ENCODE measurements around the gene DYNLT1.
"Not testable (repeated sequence)": the region's sequence is repeated elsewhere in the genome, so short reads cannot be mapped to it uniquely, and the experiment has no call there.

DNA sequence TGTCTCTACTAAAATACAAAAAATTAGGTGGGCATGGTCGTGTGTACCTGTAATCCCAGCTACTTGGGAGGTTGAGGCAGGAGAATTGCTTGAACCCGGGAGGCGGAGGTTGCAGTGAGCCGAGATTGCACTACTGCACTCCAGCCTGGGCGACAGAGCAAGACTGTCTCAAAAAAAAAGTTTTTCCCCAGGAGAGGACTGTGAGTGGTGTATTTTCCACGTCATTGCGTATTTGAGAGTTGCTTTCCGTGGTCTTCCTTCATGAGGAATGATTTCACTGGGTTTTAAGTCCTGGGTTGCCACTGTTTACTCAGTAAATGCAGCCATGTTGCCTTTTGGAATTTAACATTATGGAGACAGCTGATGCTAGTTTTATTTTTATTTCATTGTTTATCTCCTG, 27.6 kb upstream of the DYNLT1 start:
- TF ChIP-seq FOXM1 (IDR thresholded peaks at IDR 0.05; ENCODE audit: borderline replicate concordance); FOXK2 (IDR thresholded peaks at IDR 0.05); ZNF384 (IDR thresholded peaks at IDR 0.05); NFRKB (IDR thresholded peaks at IDR 0.05); FOXA1 (IDR thresholded peaks at IDR 0.05); CTBP1 (IDR thresholded peaks at IDR 0.05; ENCODE audit: borderline replicate concordance); HDGF (IDR thresholded peaks at IDR 0.05; ENCODE audit: borderline replicate concordance); ELF4 (IDR thresholded peaks at IDR 0.05); SP1 (IDR thresholded peaks at IDR 0.05); SUZ12 (IDR thresholded peaks at IDR 0.05): not testable (repeated sequence)

Measured in HEK293T (cell line).